Measurements from ENCODE around the gene RGS4. TPM values are rescaled to one million over a fixed set of nuclear protein-coding genes. Genes with fewer than 3 reads are reported as not detected.

Gene RGS4
- total and polyA plus RNA-seq, 2 donors (not counting 1 experiment from before 2014, with no cell fraction given), result not detected

DNA sequence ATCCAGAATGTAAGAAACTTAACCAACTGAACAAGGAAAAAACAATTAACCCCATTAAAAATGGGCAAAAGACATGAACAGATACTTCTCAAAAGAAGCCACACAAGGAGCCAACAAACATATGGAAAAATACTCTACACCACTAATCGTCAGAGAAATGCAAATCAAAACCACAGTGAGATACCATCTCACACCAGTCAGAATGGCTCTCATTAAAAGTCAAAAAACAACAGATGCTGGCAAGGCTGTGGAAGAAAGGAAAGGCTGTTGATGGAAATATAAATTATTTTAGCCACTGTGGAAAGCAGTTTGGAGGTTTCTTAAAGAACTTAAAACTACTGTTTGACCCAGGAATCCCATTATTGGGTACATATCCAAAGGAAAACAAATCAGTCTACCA is 51.2 kb downstream of the RGS4 start:
- H3K4me1 Mint-ChIP-seq, result no peaks in the 10 kb centered on the region
- 100% methylated on average over 1 of the region's 1 CpG for WGBS (ENCODE audit: insufficient coverage)
- no peak overlapping the region for H2AFZ ChIP-seq (ENCODE audit: insufficient read depth, low read depth, low read length, poor library complexity, severe bottlenecking)

DNA sequence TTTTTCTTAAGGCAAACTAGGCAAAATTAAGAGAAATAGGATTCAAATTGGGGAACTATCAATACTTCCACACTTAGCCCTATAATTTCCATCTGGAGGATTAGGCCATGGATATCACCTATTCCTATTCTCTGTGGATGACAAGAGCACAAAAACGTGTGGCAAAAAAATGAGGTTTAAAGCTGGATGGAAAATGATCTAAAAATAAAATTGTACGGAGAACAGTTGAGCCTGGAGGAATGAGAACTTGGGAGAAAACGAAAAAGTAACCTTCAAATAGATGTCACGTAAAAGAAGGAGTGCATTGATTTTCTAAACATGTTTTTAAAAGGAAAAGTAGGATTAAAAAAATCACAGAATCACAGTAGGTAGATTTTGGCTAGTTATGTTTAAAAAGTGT is 55.7 kb downstream of the RGS4 start:
- Histone ChIP-seq H3K36me3 (replicated peaks in 1 of 2; ENCODE audit: control extremely low read depth in 1 of 2, control insufficient read depth in 1 of 2, extremely low read depth in 1 of 2, insufficient read depth in 2 of 2, low read length in 1 of 2) (no peaks in the 10 kb centered on the region), H3K4me3 (ENCODE audit: control extremely low read depth in 1 of 5, extremely low read depth in 1 of 5, insufficient read depth in 1 of 5, low read depth in 2 of 5, low read length in 4 of 5) (no peak overlapping the region), H3K4me1 (ENCODE audit: control insufficient read depth in 2 of 2, insufficient read depth in 2 of 2, low read length in 2 of 2) (no peaks in the 10 kb centered on the region), H3K79me2 (ENCODE audit: control insufficient read depth, insufficient read depth, low read length) (no peaks in the 10 kb centered on the region), H3K27ac (ENCODE audit: low read length in 2 of 2) (no peak overlapping the region), H2AFZ (ENCODE audit: insufficient read depth, low read depth, low read length, poor library complexity, severe bottlenecking) (no peak overlapping the region), H3K27me3 (replicated peaks in 1 of 4; ENCODE audit: control extremely low read depth in 1 of 4, control insufficient read depth in 3 of 4, insufficient read depth in 4 of 4, low read length in 3 of 4) (no peaks in the 10 kb centered on the region), H3K9ac (ENCODE audit: low read length) (no peak overlapping the region), H4K20me1 (ENCODE audit: control insufficient read depth, insufficient read depth, low read length, poor library complexity, severe bottlenecking) (no peaks in the 10 kb centered on the region), H3K4me2 (replicated peaks; ENCODE audit: low read depth, low read length, poor library complexity, severe bottlenecking) (no peak overlapping the region), H3K9me3 (ENCODE audit: control extremely low read depth in 1 of 3, control insufficient read depth in 2 of 3, insufficient read depth in 1 of 3, low read length in 2 of 3) (no peaks in the 10 kb centered on the region)
- Mint-ChIP-seq H3K4me3 (no peak overlapping the region), H3K27ac (no peak overlapping the region), H3K4me1 (no peaks in the 10 kb centered on the region), H3K9me3 (ENCODE audit: insufficient read depth) (no peaks in the 10 kb centered on the region), H3K27me3 (peaks cover 4% of the 10 kb centered on the region)
- ChIA-PET CTCF (no interaction called here), POLR2A (no interaction called here)
- DNase-seq (no peak), ATAC-seq (ENCODE audit: low read depth) (no peak)
- intact Hi-C loops (cut with micrococcal nuclease), result no loop called here
- WGBS (ENCODE audit: insufficient coverage), result 74% methylated on average over 4 of the region's 4 CpGs
- TF ChIP-seq EZH2 (IDR thresholded peaks at IDR 0.05; ENCODE audit: borderline replicate concordance, insufficient read depth, low read depth, low read length, poor library complexity, severe bottlenecking), result no peak
- TF ChIP-seq, protein P1, sequence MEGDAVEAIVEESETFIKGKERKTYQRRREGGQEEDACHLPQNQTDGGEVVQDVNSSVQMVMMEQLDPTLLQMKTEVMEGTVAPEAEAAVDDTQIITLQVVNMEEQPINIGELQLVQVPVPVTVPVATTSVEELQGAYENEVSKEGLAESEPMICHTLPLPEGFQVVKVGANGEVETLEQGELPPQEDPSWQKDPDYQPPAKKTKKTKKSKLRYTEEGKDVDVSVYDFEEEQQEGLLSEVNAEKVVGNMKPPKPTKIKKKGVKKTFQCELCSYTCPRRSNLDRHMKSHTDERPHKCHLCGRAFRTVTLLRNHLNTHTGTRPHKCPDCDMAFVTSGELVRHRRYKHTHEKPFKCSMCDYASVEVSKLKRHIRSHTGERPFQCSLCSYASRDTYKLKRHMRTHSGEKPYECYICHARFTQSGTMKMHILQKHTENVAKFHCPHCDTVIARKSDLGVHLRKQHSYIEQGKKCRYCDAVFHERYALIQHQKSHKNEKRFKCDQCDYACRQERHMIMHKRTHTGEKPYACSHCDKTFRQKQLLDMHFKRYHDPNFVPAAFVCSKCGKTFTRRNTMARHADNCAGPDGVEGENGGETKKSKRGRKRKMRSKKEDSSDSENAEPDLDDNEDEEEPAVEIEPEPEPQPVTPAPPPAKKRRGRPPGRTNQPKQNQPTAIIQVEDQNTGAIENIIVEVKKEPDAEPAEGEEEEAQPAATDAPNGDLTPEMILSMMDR (IDR thresholded peaks at IDR 0.05), result no peak

More for the DNA sequence above, 51.2 kb downstream of the RGS4 start:
- TF ChIP-seq, protein P1 (IDR thresholded peaks at IDR 0.05), result no peak
- no peak for TF ChIP-seq EZH2 (IDR thresholded peaks at IDR 0.05; ENCODE audit: borderline replicate concordance, insufficient read depth, low read depth, low read length, poor library complexity, severe bottlenecking)
- intact Hi-C loops (cut with micrococcal nuclease), result no loop called here
- Mint-ChIP-seq H3K9me3 (ENCODE audit: insufficient read depth) (no peaks in the 10 kb centered on the region), H3K27ac (no peak overlapping the region), H3K4me3 (no peak overlapping the region), H3K27me3 (peaks cover 4% of the 10 kb centered on the region)
- POLR2A ChIA-PET, result no interaction called here
- Histone ChIP-seq H3K9ac (ENCODE audit: low read length) (no peak overlapping the region), H4K20me1 (ENCODE audit: control insufficient read depth, insufficient read depth, low read length, poor library complexity, severe bottlenecking) (no peaks in the 10 kb centered on the region), H3K9me3 (ENCODE audit: control extremely low read depth in 1 of 3, control insufficient read depth in 2 of 3, insufficient read depth in 1 of 3, low read length in 2 of 3) (no peaks in the 10 kb centered on the region), H3K4me1 (ENCODE audit: control insufficient read depth in 2 of 2, insufficient read depth in 2 of 2, low read length in 2 of 2) (no peaks in the 10 kb centered on the region), H3K36me3 (replicated peaks in 1 of 2; ENCODE audit: control extremely low read depth in 1 of 2, control insufficient read depth in 1 of 2, extremely low read depth in 1 of 2, insufficient read depth in 2 of 2, low read length in 1 of 2) (no peaks in the 10 kb centered on the region), H3K27me3 (replicated peaks in 1 of 4; ENCODE audit: control extremely low read depth in 1 of 4, control insufficient read depth in 3 of 4, insufficient read depth in 4 of 4, low read length in 3 of 4) (no peaks in the 10 kb centered on the region), H3K27ac (ENCODE audit: low read length in 2 of 2) (no peak overlapping the region), H3K4me2 (replicated peaks; ENCODE audit: low read depth, low read length, poor library complexity, severe bottlenecking) (no peak overlapping the region), H3K4me3 (ENCODE audit: control extremely low read depth in 1 of 5, extremely low read depth in 1 of 5, insufficient read depth in 1 of 5, low read depth in 2 of 5, low read length in 4 of 5) (no peak overlapping the region), H3K79me2 (ENCODE audit: control insufficient read depth, insufficient read depth, low read length) (no peaks in the 10 kb centered on the region)
- CTCF ChIA-PET, result no interaction called here
- ATAC-seq (ENCODE audit: low read depth) (no peak), DNase-seq (no peak)

Other genes starting within 250 kb of the RGS4 start
- gene CCDC190, start 208.2 kb upstream of the RGS4 start, total RNA-seq, result not detected in 2 replicates
- not detected in 2 replicates for gene CCDC190, start 208.2 kb upstream of the RGS4 start, polyA plus RNA-seq
- gene RGS5, start 133.6 kb downstream of the RGS4 start, total RNA-seq, result 0.64 and 1.8 TPM in 2 replicates
- gene RGS5, start 133.6 kb downstream of the RGS4 start, polyA plus RNA-seq, result 0.69 and 1.2 TPM in 2 replicates